ENCODE data around the gene LRRC46. TPM values are rescaled to one million over a fixed set of nuclear protein-coding genes. Genes with fewer than 3 reads are reported as not detected.

The LRRC46 gene
- total and polyA plus RNA-seq, 4 donors: 9.3 to 25.3 (median 10.7) TPM

- no peak overlapping the region for H3K4me3 ChIP-seq
- H3K27me3 ChIP-seq (ENCODE audit: control insufficient read depth in 3 of 3, insufficient read depth in 3 of 3, low read length in 2 of 3): peaks cover 0 to 17% (median 10%) of the 10 kb centered on the region in 3 donors
- ATAC-seq (ENCODE audit: insufficient read depth, low FRiP score): no peak
- no peak overlapping the region for H3K9ac ChIP-seq (ENCODE audit: insufficient read depth in 1 of 2, low read length in 2 of 2)
- no peaks in the 10 kb centered on the region for H3K9me3 ChIP-seq (ENCODE audit: control insufficient read depth in 4 of 4, insufficient read depth in 3 of 4, low read length in 3 of 4)
- 35 to 45% methylated on average over 6 of the region's 6 CpGs for WGBS, 2 donors
- TF ChIP-seq, protein P1, sequence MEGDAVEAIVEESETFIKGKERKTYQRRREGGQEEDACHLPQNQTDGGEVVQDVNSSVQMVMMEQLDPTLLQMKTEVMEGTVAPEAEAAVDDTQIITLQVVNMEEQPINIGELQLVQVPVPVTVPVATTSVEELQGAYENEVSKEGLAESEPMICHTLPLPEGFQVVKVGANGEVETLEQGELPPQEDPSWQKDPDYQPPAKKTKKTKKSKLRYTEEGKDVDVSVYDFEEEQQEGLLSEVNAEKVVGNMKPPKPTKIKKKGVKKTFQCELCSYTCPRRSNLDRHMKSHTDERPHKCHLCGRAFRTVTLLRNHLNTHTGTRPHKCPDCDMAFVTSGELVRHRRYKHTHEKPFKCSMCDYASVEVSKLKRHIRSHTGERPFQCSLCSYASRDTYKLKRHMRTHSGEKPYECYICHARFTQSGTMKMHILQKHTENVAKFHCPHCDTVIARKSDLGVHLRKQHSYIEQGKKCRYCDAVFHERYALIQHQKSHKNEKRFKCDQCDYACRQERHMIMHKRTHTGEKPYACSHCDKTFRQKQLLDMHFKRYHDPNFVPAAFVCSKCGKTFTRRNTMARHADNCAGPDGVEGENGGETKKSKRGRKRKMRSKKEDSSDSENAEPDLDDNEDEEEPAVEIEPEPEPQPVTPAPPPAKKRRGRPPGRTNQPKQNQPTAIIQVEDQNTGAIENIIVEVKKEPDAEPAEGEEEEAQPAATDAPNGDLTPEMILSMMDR (IDR thresholded peaks at IDR 0.05; ENCODE audit: control extremely low read depth, extremely low read depth): no peak
- DNase-seq: no peak
- H3K4me1 ChIP-seq (ENCODE audit: control insufficient read depth in 5 of 5, insufficient read depth in 5 of 5, low read length in 5 of 5): peaks cover 0 to 80% (median 23%) of the 10 kb centered on the region in 5 donors
- H3K36me3 ChIP-seq (ENCODE audit: control insufficient read depth in 4 of 4, insufficient read depth in 4 of 4, low read length in 4 of 4): peaks cover 0 to 8% (median 3%) of the 10 kb centered on the region in 4 donors
- no peak overlapping the region for H3K27ac ChIP-seq (ENCODE audit: low read depth in 1 of 2, low read length in 1 of 2)
These were observed 11.9 kb downstream of the LRRC46 start for GRCh38 chr17:47843391-47843730.

DNA sequence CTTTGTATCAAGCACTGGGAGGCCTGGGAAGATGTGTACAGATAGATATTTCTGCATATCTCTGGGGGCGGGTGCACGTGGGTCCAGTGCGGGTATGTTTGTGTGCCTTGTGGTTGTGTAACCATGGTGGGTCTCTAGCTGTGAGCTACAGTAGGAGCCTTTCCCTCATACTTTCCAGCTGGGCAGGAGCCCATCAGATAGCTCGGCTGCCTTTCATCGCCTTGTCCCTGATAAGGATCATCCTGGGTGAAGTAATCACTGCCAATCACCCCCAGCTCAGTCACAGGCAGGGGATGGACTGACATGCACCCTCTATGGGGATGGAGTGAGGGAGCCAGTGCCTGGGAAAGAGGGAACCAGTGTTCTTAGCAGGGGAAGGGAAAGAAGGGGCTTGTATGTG is 12.8 kb downstream of the LRRC46 start:
- H3K27ac ChIP-seq (ENCODE audit: low read depth in 1 of 2, low read length in 1 of 2): no peak overlapping the region
- no peaks in the 10 kb centered on the region for H3K9me3 ChIP-seq (ENCODE audit: control insufficient read depth in 4 of 4, insufficient read depth in 3 of 4, low read length in 3 of 4)
- H3K4me3 ChIP-seq: no peak overlapping the region
- no peaks in the 10 kb centered on the region for H3K36me3 ChIP-seq (ENCODE audit: control insufficient read depth in 4 of 4, insufficient read depth in 4 of 4, low read length in 4 of 4)
- TF ChIP-seq, protein P1 (IDR thresholded peaks at IDR 0.05; ENCODE audit: control extremely low read depth, extremely low read depth): no peak
- peaks cover 2 to 25% (median 19%) of the 10 kb centered on the region in 3 donors for H3K27me3 ChIP-seq (ENCODE audit: control insufficient read depth in 3 of 3, insufficient read depth in 3 of 3, low read length in 2 of 3)
- ATAC-seq (ENCODE audit: insufficient read depth, low FRiP score) (no peak), DNase-seq (peak; percentile 47 to 73 (median 52))
- no peak overlapping the region for H3K9ac ChIP-seq (ENCODE audit: insufficient read depth in 1 of 2, low read length in 2 of 2)
- H3K4me1 ChIP-seq (ENCODE audit: control insufficient read depth in 5 of 5, insufficient read depth in 5 of 5, low read length in 5 of 5): peaks cover 0 to 80% (median 23%) of the 10 kb centered on the region in 5 donors
- 58 to 76% methylated on average over 5 of the region's 5 CpGs for WGBS, 2 donors

GRCh38 chr17:47844814-47845715 is 13.6 kb downstream of the LRRC46 start:
- Histone ChIP-seq H3K36me3 (ENCODE audit: control insufficient read depth in 4 of 4, insufficient read depth in 4 of 4, low read length in 4 of 4) (no peaks in the 10 kb centered on the region), H3K4me1 (ENCODE audit: control insufficient read depth in 5 of 5, insufficient read depth in 5 of 5, low read length in 5 of 5) (peaks cover 0 to 72% (median 22%) of the 10 kb centered on the region in 5 donors), H3K27me3 (ENCODE audit: control insufficient read depth in 3 of 3, insufficient read depth in 3 of 3, low read length in 2 of 3) (peaks cover 2 to 30% (median 24%) of the 10 kb centered on the region in 3 donors), H3K9me3 (ENCODE audit: control insufficient read depth in 4 of 4, insufficient read depth in 3 of 4, low read length in 3 of 4) (no peaks in the 10 kb centered on the region), H3K9ac (ENCODE audit: insufficient read depth in 1 of 2, low read length in 2 of 2) (no peak overlapping the region), H3K4me3 (no peak overlapping the region), H3K27ac (ENCODE audit: low read depth in 1 of 2, low read length in 1 of 2) (no peak overlapping the region)
- WGBS, 2 donors: 61% methylated on average over 4 of the region's 4 CpGs
- TF ChIP-seq, protein P1 (IDR thresholded peaks at IDR 0.05; ENCODE audit: control extremely low read depth, extremely low read depth): no peak
- DNase-seq (peak; percentile 81 to 90 (median 88)), ATAC-seq (ENCODE audit: insufficient read depth, low FRiP score) (no peak)
